GM18498 (cell line): ENCODE data around the gene ZC3H7A.
"Not testable (repeated sequence)": the region's sequence is repeated elsewhere in the genome, so short reads cannot be mapped to it uniquely, and the experiment has no call there.

Experiments
- ATAC-seq: cut with Tn5 transposase; IDR thresholded peaks from one replicate; pipeline ENCODE4 v1.9.1; 2021; ENCODE audit warnings: mild to moderate bottlenecking, moderate library complexity; ENCODE audit not compliant: unreplicated experiment

The ZC3H7A gene

GRCh38 chr16:11801481-11802021 is 4.5 kb upstream of the ZC3H7A start:
- ATAC-seq, result no peak

GRCh38 chr16:11800382-11800718 is 3.3 kb upstream of the ZC3H7A start:
- ATAC-seq, result no peak

- no peak for ATAC-seq
Measured at GRCh38 chr16:11799509-11800381, 2.7 kb upstream of the ZC3H7A start.

GRCh38 chr16:11799017-11799381 is 1.9 kb upstream of the ZC3H7A start:
- ATAC-seq, result no peak

GRCh38 chr16:11797957-11798299 is 870 bp upstream of the ZC3H7A start:
- no peak for ATAC-seq

- peak; percentile 21 for ATAC-seq
Measured at GRCh38 chr16:11796227-11797165, 562 bp downstream of the ZC3H7A start.

GRCh38 chr16:11795887-11796226 is 1.2 kb downstream of the ZC3H7A start:
- ATAC-seq, result no peak

GRCh38 chr16:11794996-11795886 is 1.8 kb downstream of the ZC3H7A start:
- ATAC-seq, result no peak

- ATAC-seq, result no peak
Measured at GRCh38 chr16:11794447-11794846, 2.6 kb downstream of the ZC3H7A start.

- ATAC-seq, result no peak
Measured at GRCh38 chr16:11793840-11794239, 3.2 kb downstream of the ZC3H7A start.

GRCh38 chr16:11792410-11793241 is 4.4 kb downstream of the ZC3H7A start:
- no peak for ATAC-seq

GRCh38 chr16:11791144-11791828 is 5.8 kb downstream of the ZC3H7A start:
- ATAC-seq, result no peak

GRCh38 chr16:11788914-11789313 is 8.1 kb downstream of the ZC3H7A start:
- ATAC-seq, result no peak

- not testable (repeated sequence) for ATAC-seq
Measured at GRCh38 chr16:11784980-11785599, 12.0 kb downstream of the ZC3H7A start.

- not testable (repeated sequence) for ATAC-seq
Measured at GRCh38 chr16:11784381-11784780, 12.7 kb downstream of the ZC3H7A start.

- no peak for ATAC-seq
Measured at GRCh38 chr16:11784038-11784369, 13.1 kb downstream of the ZC3H7A start.

GRCh38 chr16:11783319-11784037 is 13.6 kb downstream of the ZC3H7A start:
- peak; percentile 62 for ATAC-seq

- ATAC-seq, result no peak
Measured at GRCh38 chr16:11781773-11782172, 15.3 kb downstream of the ZC3H7A start.
